Stimulated activated naive CD8-positive, alpha-beta T cell treated with anti-CD3 and anti-CD28 coated beads, Interleukin-15, Interleukin-2, amounts not matched to agents 100 ng/mL and 50 ng/mL, for 24 hours (primary cell): ENCODE measurements around the gene BCL6B.
"Not testable (repeated sequence)": the region's sequence is repeated elsewhere in the genome, so short reads cannot be mapped to it uniquely, and the experiment has no call there.

ENCODE experiments used
- H3K27ac Mint-ChIP-seq: one replicate; pipeline ENCODE4 v1.8.0; 2021; ENCODE audit warnings: mild to moderate bottlenecking, mixed read lengths
- H3K27me3 Mint-ChIP-seq: one replicate; pipeline ENCODE4 v1.8.0; 2021; ENCODE audit warnings: mixed read lengths
- H3K36me3 Mint-ChIP-seq: one replicate; pipeline ENCODE4 v1.8.0; 2021; ENCODE audit warnings: low read depth, mixed read lengths
- H3K4me1 Mint-ChIP-seq: one replicate; pipeline ENCODE4 v1.8.0; 2021; ENCODE audit warnings: low read depth, mixed read lengths
- H3K4me3 Mint-ChIP-seq: one replicate; pipeline ENCODE4 v1.8.0; 2021; ENCODE audit warnings: mild to moderate bottlenecking, mixed read lengths
- H3K9me3 Mint-ChIP-seq: one replicate; pipeline ENCODE4 v1.8.0; 2021; ENCODE audit warnings: mixed read lengths

Gene BCL6B

GRCh38 chr17:7035591-7036368, 12.9 kb downstream of the BCL6B start, which contains the start of gene SLC16A13:
Gene SLC16A13 (plus strand): TSS chr17:7036015. CDS start chr17:7036383, 368 bp downstream.
- H3K27me3 Mint-ChIP-seq: no peaks in the 10 kb centered on the region
- peaks cover 55% of the 10 kb centered on the region for H3K4me1 Mint-ChIP-seq
- H3K9me3 Mint-ChIP-seq: no peaks in the 10 kb centered on the region
- no peaks in the 10 kb centered on the region for H3K36me3 Mint-ChIP-seq
- H3K4me3 Mint-ChIP-seq: peak within 1 kb of the TSS; percentile 90
- H3K27ac Mint-ChIP-seq: peak within 1 kb of the TSS; percentile 95

DNA sequence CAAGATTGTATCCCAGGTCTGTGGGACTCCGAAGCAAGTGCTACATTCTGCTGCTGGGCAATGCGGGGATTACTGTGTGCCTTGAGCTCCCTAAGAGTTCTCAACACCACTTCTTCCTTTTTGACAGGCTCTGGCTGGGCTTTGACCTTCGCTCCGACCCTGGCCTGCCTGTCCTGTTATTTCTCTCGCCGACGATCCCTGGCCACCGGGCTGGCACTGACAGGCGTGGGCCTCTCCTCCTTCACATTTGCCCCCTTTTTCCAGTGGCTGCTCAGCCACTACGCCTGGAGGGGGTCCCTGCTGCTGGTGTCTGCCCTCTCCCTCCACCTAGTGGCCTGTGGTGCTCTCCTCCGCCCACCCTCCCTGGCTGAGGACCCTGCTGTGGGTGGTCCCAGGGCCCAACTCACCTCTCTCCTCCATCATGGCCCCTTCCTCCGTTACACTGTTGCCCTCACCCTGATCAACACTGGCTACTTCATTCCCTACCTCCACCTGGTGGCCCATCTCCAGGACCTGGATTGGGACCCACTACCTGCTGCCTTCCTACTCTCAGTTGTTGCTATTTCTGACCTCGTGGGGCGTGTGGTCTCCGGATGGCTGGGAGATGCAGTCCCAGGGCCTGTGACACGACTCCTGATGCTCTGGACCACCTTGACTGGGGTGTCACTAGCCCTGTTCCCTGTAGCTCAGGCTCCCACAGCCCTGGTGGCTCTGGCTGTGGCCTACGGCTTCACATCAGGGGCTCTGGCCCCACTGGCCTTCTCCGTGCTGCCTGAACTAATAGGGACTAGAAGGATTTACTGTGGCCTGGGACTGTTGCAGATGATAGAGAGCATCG, 15.4 kb downstream of the BCL6B start:
- Mint-ChIP-seq H3K4me3 (peak overlapping the region; percentile 12), H3K4me1 (peaks cover 50% of the 10 kb centered on the region), H3K9me3 (no peaks in the 10 kb centered on the region), H3K27me3 (no peaks in the 10 kb centered on the region), H3K36me3 (no peaks in the 10 kb centered on the region), H3K27ac (no peak overlapping the region)

GRCh38 chr17:7039832-7040231, 17.0 kb downstream of the BCL6B start:
- no peak overlapping the region for H3K27ac Mint-ChIP-seq
- H3K36me3 Mint-ChIP-seq: no peaks in the 10 kb centered on the region
- H3K27me3 Mint-ChIP-seq: no peaks in the 10 kb centered on the region
- H3K9me3 Mint-ChIP-seq: no peaks in the 10 kb centered on the region
- H3K4me1 Mint-ChIP-seq: peaks cover 43% of the 10 kb centered on the region
- H3K4me3 Mint-ChIP-seq: no peak overlapping the region

DNA sequence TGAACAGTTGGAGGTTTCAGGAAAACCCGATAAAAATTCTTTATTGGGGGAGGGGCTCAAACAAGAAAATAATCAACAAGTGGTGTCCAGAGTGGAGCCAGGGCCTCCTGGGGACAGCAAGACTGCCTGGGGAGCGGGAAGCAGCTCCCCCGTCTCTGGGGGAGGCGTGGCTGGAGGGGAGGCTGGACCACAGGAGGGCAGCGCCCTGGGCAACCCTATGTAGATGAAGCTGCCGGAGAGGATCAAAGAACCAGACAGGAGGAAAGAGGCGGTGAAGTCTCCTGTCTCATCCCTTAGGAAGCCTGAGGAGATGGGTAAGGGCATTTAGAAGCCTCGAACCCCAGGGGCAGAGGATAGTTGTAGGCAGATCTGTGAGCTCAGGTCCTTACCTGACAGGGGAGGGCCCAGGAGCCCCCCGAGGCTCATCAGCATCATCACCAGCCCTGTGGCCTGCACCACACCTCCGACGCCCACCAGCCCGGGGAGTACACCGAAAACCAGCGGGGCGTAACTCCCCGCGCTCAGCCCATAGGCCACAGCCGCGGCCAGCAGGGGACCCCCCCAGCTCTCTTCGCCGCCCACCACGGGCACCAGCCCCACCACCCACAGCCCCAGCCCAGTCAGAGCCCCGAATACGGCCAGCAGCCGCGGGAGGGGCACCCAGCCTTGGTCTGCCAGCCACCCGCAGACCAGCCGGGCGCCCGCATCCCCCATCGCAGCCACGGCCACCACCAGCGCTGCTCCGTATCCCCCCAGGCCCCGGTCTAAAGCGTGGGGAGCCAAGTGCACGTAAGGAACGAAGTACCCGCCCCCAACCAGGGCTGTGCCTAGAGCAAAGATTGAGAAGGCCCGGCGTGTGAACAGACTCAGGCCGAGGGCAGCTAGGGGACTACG, 19.0 kb downstream of the BCL6B start:
- Mint-ChIP-seq H3K36me3 (no peaks in the 10 kb centered on the region), H3K27me3 (peaks cover 3% of the 10 kb centered on the region), H3K27ac (peak overlapping the region; percentile 74), H3K4me3 (peak overlapping the region; percentile 75), H3K4me1 (peaks cover 51% of the 10 kb centered on the region), H3K9me3 (no peaks in the 10 kb centered on the region)

DNA sequence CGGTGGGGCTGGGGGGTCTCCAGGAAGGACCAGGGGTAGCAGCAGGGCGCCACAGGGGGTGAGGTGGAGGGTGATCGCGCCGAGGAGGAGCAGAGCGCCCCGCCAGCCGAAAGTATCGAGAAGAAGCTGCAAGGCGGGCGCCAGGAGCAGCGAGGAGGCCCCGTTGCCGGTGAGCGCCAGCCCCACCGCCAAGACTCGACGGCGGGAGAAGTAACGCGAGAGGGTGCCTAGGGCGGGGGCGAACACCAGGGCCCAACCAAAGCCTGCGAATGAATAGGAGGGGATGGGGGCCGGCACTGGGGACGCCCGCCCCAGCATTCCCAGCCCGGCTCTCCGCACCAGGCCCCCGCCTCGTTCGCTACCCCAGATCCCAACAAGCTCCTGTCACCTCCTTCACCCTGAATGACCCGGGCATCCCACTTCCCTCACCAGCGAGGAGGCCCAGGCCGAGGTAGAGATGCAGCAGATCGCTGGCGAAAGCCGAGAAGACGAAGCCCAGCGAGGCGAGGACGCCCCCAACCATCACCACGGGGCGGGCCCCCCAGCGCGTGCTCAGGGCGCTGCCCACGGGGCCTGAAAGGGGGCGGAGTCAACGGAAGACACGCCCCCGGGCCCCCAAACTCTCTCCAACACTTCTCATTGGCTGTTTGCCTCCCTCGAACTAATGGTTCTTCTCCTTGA, 19.8 kb downstream of the BCL6B start:
- Mint-ChIP-seq H3K4me1 (peaks cover 57% of the 10 kb centered on the region), H3K27me3 (peaks cover 3% of the 10 kb centered on the region), H3K27ac (peak overlapping the region; percentile 74), H3K4me3 (peak overlapping the region; percentile 75), H3K36me3 (no peaks in the 10 kb centered on the region), H3K9me3 (no peaks in the 10 kb centered on the region)

- no peaks in the 10 kb centered on the region for H3K9me3 Mint-ChIP-seq
- H3K36me3 Mint-ChIP-seq: no peaks in the 10 kb centered on the region
- peak overlapping the region; percentile 74 for H3K27ac Mint-ChIP-seq
- H3K4me3 Mint-ChIP-seq: peak overlapping the region; percentile 75
- peaks cover 54% of the 10 kb centered on the region for H3K4me1 Mint-ChIP-seq
- peaks cover 3% of the 10 kb centered on the region for H3K27me3 Mint-ChIP-seq
Observed at GRCh38 chr17:7043182-7043496, 20.3 kb downstream of the BCL6B start.

DNA sequence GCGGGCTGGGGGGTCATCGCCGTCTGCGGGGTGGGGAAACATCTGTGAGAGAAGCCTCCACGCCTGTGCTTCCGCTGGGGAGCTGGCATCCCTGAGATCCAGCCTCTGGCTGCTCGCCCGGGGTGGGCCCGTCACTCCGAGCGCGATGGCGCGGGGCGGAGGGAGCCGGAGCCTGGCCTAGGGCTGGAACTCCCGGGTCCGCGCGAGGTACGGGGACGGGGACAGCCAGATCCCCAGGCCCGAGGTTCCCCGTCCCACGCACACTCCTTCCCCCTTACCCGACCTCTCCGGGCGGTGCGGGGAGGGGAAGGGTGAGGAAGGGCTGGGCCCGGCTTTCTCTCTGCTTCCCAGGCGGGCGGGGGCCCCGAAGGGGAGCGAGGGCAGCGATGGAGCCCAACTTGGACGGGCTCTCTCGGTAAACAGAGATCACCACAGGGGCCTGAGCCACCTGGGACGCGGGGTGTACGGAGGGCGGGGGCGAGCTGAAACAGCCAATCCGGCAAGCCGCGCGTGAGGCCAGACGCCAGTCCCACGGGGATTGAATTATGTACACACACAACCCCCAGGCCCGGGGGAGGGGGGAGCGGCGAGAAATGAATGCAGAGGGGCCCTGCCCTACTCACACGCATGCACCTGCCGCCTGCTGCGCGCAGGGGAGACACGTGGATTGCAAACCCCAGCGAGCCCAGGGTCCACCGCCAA, 20.8 kb downstream of the BCL6B start, which contains the start of gene SLC16A11:
Gene SLC16A11, minus strand, starts transcription at position 596 of the 702 bp plus-strand sequence. Its CDS starts 579 bp downstream, at position 17.
- H3K27me3 Mint-ChIP-seq: peaks cover 3% of the 10 kb centered on the region
- peaks cover 53% of the 10 kb centered on the region for H3K4me1 Mint-ChIP-seq

DNA sequence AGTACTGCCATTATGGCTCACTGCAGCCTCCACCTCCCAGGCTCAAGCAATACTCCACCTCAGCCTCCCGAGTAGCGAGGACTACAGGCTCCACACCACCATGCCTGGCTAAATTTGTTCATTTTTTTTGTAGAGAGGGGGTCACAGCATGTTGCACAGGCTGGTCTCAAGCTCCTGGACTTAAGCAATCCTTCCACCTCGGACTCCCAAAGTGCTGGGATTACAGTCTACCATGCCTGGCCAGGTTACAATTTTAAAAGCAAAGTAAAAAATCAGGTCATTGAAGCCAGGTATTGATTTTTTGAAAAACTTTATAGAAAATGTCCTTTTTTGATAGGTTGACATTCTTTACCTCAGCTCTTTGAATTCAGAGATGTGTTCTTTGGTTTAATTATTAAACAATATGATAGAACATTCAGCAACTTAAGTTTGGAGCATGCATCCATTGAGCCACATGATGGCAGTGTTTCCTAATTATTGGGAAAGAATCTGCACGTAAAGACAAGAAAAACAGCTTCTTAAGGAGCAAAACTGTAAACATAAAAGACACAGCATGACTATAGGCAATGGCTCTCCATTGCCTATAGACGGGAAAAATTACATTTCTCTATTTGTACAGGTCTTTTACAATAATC, 22.8 kb downstream of the BCL6B start:
- peaks cover 3% of the 10 kb centered on the region for H3K27me3 Mint-ChIP-seq
- no peak overlapping the region for H3K27ac Mint-ChIP-seq
- peaks cover 49% of the 10 kb centered on the region for H3K4me1 Mint-ChIP-seq
- no peaks in the 10 kb centered on the region for H3K9me3 Mint-ChIP-seq
- H3K4me3 Mint-ChIP-seq: peak overlapping the region; percentile 79
- H3K36me3 Mint-ChIP-seq: no peaks in the 10 kb centered on the region

More for the DNA sequence above, 20.8 kb downstream of the BCL6B start, which contains the start of gene SLC16A11:
- Mint-ChIP-seq H3K4me3 (peak within 1 kb of the TSS; percentile 75), H3K27ac (peak within 1 kb of the TSS; percentile 74), H3K36me3 (no peaks in the 10 kb centered on the region), H3K9me3 (no peaks in the 10 kb centered on the region)

DNA sequence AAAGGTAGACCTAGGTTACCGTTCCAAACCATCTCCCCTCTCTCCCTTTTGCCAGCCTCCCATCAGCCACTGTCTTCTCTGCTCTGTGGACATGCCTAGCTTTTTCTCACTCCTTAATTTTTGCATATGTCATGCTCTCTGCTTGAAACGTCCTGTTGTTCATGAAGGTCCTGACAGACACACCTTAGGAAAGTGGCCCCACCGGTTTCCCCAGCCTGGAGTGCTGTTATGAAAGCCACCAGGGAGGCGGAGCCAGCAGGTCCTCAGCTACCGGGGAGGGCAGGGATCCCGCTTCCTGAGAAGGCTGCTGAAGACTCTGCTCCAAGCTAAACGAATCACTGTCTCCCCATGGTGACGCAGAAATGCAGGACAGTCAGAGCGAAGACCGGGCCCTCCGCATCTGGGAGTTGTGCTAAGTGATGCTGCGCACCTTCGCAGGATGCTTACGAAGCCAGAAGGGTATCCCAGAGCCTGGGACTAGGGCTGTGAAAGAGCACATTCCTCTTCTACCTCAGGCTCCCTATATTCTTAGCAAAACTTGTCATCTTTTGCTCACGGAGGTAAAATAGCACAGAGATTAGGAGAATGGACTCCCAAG, 23.4 kb downstream of the BCL6B start:
- peak overlapping the region; percentile 71 for H3K27ac Mint-ChIP-seq
- peaks cover 3% of the 10 kb centered on the region for H3K27me3 Mint-ChIP-seq
- peak overlapping the region; percentile 79 for H3K4me3 Mint-ChIP-seq
- peaks cover 49% of the 10 kb centered on the region for H3K4me1 Mint-ChIP-seq
- no peaks in the 10 kb centered on the region for H3K9me3 Mint-ChIP-seq
- no peaks in the 10 kb centered on the region for H3K36me3 Mint-ChIP-seq

GRCh38 chr17:7046725-7047397, 24.0 kb downstream of the BCL6B start:
- Mint-ChIP-seq H3K4me3 (peak overlapping the region; percentile 79), H3K27ac (peak overlapping the region; percentile 71), H3K4me1 (peaks cover 42% of the 10 kb centered on the region)
- not testable (repeated sequence) for H3K27me3 Mint-ChIP-seq, H3K9me3 Mint-ChIP-seq, H3K36me3 Mint-ChIP-seq

DNA sequence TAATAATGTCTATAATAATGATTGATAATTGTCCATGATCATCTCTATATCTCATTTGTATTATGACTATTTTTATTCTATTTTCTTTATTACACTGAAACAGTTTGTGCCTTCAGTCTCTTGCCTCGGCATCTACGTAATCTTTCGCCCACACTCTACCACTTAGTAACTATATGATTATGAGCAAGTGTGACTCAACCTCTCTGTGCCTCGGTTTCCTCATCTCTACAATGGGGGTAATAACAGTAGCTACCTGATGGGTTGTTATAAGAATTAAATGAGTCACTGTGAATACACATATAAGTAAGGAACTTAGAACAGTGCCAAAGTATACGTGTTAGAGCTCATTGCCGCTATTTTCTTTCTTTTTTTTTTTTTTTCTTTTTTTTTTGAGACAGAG, 24.7 kb downstream of the BCL6B start:
- Mint-ChIP-seq H3K4me3 (no peak overlapping the region), H3K4me1 (peaks cover 35% of the 10 kb centered on the region), H3K36me3 (no peaks in the 10 kb centered on the region), H3K27me3 (peaks cover 3% of the 10 kb centered on the region), H3K27ac (no peak overlapping the region), H3K9me3 (no peaks in the 10 kb centered on the region)

GRCh38 chr17:7048968-7049367, 26.1 kb downstream of the BCL6B start:
- peaks cover 8% of the 10 kb centered on the region for H3K27me3 Mint-ChIP-seq
- no peaks in the 10 kb centered on the region for H3K36me3 Mint-ChIP-seq
- H3K9me3 Mint-ChIP-seq: no peaks in the 10 kb centered on the region
- peaks cover 25% of the 10 kb centered on the region for H3K4me1 Mint-ChIP-seq
- H3K27ac Mint-ChIP-seq: no peak overlapping the region
- no peak overlapping the region for H3K4me3 Mint-ChIP-seq
